GM12874 (cell line): ENCODE results near the gene FARS2.

Experiments
- TF ChIP-seq, protein P1 (sequence below): IDR thresholded peaks from 2 replicates; pipeline ENCODE4 v1.5.1; 2011; ENCODE audit warnings: low read depth, mild to moderate bottlenecking, control low read depth, low read length, moderate library complexity; ENCODE audit not compliant: insufficient read depth

Gene FARS2

DNA sequence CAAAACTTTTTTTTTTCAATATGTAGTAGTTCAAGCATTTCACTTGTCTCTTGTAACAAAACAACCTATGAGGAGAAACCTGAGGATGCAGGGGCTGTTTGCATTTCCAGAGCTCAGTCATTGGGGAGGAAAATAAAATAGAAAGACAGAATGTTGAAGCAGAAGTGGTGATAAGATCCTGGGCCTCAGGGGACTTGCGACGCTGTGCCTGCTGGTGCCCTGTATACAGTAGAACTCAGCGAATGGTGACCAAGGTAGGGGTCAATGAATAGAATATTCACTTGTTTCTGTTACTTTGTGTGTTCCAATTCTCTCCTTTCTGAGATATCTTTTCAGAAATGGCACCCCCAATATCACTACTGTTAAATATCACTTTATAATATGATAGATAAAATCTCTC, 271.6 kb downstream of the FARS2 start:
- TF ChIP-seq, protein P1, sequence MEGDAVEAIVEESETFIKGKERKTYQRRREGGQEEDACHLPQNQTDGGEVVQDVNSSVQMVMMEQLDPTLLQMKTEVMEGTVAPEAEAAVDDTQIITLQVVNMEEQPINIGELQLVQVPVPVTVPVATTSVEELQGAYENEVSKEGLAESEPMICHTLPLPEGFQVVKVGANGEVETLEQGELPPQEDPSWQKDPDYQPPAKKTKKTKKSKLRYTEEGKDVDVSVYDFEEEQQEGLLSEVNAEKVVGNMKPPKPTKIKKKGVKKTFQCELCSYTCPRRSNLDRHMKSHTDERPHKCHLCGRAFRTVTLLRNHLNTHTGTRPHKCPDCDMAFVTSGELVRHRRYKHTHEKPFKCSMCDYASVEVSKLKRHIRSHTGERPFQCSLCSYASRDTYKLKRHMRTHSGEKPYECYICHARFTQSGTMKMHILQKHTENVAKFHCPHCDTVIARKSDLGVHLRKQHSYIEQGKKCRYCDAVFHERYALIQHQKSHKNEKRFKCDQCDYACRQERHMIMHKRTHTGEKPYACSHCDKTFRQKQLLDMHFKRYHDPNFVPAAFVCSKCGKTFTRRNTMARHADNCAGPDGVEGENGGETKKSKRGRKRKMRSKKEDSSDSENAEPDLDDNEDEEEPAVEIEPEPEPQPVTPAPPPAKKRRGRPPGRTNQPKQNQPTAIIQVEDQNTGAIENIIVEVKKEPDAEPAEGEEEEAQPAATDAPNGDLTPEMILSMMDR = no peak

DNA sequence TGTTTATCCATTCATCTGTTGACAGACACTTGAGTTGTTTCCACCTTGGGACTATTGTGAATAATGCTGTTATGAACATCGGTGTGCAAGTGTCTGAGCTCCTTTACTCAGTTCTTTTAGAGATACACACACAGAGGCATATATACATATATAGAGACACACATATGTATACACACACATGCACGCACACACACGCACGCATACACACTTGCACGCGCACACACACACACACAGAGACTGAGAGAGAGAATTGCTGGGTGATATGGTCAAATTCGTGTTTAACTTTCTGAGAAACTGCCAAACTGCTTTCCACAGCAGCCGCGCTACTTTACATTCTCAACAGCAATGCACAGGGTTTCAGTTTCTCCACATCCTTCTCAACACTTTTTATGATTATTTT, 273.3 kb downstream of the FARS2 start:
- TF ChIP-seq, protein P1 = no peak

DNA sequence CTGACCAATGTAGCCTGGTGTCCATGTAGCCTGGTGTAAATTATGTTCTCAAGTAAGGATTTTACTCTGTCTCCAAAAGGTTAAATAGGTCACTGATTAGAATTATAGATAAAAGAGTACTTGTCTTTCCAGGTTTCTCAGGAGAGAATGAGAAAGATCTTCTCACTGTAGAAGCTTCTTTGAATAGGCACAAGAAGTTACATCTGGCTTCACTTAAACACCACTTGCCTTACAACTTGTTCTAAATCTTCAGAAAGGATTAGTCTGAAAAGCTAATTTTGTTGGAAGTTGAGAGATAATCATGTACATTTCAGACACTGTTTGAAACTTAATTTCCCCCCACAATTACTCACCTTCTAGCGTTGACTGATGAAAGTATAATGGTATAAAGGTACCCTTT, 275.3 kb downstream of the FARS2 start:
- TF ChIP-seq, protein P1 = no peak

DNA sequence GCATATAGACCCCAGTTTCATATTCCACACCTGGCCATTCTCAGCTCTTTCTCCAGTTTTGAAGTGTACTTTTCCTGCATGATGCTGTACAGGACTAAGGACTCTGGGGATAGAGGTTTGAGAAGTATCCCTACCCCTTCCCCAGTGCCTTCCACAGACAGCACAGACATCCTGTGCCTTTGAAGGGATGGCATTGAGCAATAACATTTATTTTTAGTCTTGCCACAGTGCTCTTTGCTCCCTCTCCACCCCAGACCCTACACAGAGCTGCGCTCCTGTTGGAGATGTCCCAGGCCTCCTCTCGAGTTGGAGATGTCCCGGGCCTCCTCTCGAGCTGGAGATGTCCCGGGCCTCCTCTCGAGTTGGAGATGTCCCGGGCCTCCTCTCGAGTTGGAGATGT, 275.8 kb downstream of the FARS2 start:
- TF ChIP-seq, protein P1 = no peak

DNA sequence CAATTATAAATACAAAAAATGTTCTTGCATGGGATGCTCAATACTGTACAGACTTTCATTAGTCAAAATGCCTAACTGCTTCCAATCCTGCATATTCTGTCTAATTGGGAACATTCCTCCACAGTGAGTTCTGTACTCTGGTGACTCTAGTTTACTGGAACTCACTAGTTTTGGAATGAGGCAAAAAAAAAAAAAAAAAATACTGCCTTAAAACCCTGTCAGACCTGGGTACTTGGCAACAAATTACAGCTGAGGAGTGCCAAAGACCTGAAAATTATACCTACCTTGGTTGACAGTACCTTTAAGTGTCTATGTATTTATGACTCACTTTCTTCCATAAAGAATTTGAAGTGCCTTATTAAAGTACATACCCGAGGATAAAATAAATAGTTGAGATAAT, 276.7 kb downstream of the FARS2 start:
- TF ChIP-seq, protein P1 = no peak

DNA sequence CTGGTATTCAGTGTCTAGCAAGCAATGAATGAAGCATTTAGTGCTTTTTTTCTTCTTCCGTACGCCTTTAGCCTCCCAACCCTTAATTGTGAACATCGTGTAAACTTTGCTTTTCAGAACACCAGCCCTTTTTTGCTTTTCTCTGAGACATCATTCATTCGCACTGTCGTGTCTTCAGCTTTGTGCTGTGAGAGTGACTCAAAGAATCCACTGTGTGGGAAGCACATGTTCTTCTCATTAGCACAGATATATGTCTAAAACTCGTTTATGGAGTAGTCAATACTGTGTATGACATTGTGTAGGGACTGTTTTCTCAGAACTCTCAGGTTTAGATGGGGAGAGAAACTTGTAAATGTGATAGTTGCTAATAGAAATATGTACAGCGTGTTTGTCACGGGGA, 279.1 kb downstream of the FARS2 start:
- TF ChIP-seq, protein P1 = no peak

DNA sequence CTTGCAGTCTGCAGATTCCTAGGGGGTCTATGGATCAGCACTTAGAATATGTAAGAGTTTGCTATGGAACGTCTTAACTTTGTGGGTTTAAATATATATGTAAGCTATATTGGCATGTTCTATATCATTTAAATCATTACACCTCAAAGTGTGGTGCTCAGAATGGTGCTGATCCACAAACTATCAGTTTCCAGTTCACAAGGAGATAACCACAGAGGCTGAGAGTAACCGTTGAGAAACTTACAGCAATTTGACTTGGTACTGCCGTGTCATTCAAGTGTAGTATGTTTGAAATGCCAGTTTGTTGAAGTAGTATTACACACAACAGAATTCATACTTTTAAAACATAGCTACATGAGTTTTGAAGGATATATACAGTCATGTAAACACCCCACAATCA, 279.7 kb downstream of the FARS2 start:
- TF ChIP-seq, protein P1 = no peak

DNA sequence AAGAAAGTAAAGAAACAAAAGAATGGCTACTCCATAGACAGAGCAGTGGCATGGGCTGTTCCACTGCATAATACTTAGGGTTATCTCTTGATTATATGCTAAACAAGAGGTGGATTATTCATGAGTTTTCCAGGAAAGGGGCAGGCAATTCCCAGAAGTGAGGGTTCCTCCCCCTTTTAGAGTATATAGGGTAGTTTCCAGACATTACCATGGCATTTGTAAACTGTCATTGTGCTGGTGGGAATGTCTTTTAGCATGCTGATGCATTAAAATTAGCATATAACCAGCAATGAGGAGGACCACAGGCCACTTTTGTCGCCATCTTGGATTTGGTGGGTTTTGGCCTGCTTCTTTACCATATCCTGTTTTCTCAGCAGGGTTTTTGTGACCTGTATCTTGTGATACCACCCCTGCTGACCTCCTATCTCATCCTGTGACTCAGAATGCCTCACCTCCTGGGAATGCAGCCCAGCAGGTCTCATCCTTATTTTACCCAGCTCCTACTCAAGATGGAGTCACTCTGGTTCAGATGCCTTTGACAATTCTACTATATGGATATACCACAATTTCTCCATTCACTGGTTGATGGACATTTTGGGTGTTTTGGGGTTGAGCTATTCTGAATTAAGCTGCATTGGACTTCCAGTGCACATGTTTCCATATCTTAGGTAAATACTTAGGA, 280.6 kb downstream of the FARS2 start:
- TF ChIP-seq, protein P1 = no peak
